Measurements from ENCODE around the gene PAX3.

GRCh38 chr2:222228054-222228453 is 70.7 kb downstream of the PAX3 start:
- TF ChIP-seq CTCF (IDR thresholded peaks at IDR 0.05; ENCODE audit: low read depth, low read length, missing input control) (no peak), ATF3 (IDR thresholded peaks at IDR 0.05) (no peak)
